Measurements from ENCODE around the gene FRMD4B.

The FRMD4B gene

DNA sequence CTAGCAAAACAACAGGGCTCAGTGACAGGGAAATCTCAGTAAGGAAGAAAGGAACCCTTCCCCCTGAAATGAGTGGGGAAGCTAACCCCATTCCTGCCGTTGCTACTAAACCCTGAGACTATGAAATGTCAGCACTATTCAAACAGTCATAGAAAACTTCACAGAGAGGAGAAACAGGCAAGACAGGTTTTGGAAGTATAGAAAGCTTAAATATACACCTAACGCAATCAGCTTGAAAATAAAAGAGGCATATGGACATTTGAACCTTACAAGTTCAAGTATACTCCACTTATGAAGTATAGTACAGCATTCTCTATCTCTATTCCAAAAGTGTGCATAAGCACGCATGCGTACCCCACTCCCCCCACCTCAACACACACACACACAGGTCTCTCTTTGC lies 17.6 kb upstream of the FRMD4B start:
- no peak for DNase-seq

DNA sequence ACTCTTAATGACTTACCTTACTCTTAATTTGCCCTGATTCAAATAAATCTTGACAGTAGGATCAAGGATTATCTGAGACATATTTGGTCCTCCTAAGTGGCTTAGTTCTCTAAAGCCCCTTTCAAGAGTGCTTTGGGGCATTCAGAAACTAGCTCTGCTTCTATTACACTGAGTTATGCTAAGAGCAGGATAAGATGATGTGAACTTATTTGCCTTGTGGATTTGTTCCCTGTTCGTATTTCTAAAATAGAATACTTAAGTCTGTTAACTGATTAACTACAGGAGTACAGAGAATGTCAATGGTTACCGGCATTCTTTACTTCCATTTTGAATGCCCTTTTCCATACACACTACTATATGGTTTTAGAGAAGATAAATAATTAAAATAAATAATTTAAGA lies 14.8 kb upstream of the FRMD4B start:
- no peak for DNase-seq

DNA sequence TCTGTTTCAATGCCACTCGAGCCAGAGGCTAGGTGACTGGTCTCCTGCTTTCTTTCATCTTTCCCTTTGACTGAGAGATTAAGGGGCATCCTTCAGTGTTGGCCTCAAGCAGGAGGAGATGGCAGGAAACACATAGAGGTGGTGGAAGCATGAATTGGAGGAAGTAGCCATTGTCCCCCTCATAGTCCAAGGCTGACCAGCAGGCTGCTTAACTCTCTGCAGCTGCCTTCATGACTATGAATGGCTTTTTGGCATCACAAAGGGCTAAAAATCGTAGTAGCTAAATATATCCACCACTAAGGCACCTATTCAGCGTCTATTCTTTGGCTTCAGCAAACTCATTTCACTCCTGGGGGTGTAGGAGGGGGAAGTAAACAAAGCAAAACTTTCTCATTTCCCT lies 7.0 kb upstream of the FRMD4B start:
- DNase-seq, result no peak

DNA sequence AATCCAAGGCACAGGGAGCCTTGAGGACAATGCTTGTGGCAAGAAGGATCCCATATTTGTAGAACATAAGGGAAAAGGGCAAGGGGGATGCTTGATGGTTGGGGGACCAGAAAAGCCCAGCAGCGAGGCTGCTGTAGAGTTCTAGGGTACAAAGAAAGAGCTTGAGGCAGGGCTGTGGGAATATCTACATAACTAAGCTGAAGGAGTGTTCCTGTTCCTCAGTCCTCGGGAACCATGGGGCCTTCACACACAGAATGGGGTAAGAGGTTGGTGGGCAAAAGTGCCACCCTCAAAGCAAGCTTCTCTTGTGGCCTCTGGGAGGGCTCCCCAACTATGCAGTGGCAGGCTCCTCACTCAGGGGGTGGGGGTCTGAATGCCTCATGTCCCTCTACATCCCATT lies 6.5 kb upstream of the FRMD4B start:
- DNase-seq, result no peak

DNA sequence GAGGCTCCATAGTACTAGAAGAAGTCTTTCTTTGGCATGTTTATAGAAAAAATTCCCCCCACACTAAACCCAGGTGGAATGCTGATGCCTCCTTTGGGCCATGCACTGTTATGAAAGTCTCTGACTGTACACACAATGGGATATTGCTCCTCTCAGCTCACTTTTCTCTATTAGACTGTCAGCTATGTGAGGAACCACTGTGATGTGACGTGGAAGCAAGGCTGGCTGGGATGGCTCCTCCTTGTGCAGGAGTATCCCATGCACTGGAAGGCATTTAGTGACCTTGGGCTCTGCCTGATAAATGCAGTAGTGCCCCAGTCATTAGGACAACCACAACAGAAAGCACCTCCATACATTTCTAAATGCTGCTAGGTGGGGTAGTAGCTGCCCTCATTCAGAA lies 5.7 kb upstream of the FRMD4B start:
- DNase-seq, result no peak

DNA sequence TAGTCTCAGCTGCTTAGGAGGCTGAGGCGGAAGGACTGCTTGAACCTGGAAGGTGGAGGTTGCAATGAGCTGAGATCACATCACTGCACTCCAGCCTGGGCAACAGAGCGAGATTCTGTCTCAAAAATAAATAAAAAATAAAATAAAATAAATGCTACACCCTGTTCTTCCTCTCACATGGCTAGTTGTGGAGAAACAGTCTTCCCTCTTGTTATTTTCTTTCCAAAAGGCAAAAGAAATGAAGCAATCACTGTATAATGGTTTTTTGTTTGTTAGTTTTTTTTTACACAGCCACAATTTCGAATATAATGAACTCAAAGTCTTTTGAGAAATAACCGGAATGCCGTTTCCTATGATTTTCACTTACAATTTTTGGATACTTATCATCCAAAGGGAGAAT lies 4.9 kb upstream of the FRMD4B start:
- DNase-seq, result no peak

DNA sequence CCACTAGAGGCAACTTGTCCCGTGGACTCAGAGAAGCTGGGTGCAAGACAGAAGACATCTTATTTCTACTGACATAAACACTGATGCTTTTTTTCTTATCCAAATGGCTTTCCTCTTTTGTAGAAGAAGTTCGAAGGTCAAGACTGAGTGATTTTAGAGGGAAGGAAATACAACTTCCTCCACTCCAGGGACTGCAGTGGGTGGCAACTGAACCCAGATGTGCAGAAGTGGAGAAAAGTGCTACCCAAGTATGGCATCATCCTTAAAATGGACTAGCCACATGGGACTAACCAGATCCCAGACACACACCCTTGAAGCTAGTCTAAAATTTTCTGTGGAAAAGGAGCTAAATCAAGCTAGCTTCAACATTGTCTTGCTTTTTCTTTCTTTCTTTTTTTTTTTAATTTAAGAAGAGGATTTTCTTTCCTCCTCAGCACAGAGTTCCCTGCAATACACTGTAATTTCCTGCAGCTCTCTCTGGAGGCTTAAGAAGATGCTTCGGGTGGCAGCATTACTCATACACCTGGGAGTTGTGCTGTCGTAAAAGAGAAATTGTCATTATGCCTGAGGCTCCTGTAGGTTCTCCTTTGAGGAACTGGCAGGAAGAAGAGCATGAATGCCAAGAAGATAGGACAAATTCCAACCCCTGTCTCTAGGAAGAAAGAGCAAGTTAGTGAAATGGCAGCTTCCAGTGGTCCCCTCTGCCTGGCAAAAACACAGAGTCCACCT lies 3.8 kb upstream of the FRMD4B start:
- no peak for DNase-seq

DNA sequence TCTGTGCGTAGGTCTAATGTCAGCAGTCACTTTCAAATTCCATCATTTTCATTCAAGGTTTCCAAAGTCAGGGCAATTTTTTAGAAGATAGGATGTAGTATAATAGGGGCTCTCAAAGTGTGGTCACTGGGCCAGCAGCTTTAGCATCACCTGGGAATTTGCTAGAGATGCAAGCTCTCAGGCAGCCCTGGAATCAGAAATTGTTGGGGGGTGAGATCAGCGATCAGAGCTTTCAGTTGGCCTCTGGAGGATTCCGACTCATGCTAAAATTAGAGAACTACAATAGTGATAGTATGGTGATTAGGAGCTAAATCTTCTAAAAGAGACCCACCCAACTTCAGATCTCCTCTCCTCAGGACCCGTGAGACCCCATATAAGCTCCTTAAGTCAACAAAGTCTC lies 2.4 kb upstream of the FRMD4B start:
- no peak for DNase-seq

DNA sequence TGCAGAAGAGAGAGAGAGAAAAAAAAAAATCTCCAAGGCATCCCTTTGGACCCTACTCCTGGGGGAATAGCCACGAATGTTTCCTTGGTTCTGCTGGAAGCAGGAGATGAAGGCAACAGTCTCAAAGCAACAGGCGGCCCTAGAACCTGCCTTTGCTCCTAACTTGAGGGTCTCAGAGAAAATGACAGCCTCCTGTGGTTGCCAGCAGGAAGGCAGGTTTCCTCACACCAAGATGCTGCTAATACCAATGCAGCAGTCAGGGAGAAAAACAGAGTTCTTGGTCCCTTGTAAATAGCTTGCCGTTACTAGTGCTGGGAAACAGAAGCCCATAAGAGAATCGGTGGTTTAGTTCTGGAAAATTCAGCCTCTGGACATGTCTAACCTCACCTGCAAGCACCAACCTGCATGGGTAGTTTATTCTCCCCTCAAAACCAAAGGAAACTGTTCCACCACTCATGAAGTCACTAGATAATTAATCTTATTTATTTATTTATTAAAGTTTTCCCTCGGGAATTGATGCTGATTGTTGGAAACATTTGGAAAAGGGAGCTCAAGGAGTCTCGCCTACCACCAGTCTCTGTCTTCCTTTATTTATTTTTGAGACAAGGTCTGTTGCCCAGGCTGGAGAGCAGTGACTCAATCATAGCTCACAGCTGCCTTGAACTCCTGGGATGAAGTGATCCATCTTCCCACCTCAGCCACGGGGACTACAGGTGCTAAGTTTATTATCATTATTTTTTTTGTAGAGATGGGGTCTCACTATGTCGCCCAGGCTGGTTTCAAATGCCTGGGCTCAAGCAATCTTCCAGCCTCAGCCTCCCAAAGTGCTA lies 883 bp upstream of the FRMD4B start:
- no peak for DNase-seq

DNA sequence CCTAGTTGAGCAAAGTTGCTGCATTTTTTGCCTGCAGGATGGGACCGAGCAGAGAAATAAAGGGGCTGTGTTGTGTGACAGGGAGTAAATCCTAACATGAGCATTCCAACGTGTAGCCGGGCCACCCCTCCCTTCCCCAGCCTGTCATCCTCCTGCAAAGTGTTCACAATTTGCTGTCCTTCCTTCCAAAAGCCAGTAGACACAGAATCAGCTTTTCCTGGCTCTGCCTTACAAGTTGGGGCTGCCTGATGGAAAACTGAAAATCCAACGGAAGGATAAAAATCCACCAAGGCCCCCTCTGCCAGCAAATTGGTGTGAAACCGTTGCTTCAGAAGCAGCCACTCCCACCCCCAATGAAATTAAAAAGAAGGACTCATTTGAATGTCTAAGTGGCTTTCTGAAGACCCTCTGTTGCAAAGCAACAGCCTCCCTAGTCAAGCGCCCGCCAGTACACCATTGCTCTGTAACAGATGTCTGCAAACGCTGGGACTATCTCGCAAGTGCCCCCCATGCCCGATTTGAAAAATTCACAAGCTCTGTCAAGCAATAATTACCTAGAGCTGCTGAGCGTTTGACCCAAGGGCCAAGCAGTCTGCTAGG lies 665 bp downstream of the FRMD4B start:
- no peak for DNase-seq

DNA sequence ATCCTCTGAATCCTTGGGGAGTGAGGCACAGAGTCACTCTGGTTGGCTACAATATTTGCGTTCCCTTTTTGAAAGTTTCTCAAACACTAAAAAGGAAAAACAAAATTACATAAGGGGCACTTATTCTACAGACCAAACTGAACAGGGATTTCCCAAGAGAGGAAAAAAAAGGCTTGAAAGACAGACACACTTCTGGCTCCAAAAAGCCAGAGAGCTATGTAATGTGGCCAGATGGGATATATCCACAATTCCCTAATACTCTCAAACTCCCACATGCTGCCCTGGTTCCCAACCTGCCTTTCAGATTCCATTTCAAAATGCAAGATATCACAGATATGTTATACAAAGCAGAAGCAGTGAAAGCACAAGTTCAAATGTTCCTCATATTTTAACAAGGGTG lies 1.6 kb downstream of the FRMD4B start:
- no peak for DNase-seq

DNA sequence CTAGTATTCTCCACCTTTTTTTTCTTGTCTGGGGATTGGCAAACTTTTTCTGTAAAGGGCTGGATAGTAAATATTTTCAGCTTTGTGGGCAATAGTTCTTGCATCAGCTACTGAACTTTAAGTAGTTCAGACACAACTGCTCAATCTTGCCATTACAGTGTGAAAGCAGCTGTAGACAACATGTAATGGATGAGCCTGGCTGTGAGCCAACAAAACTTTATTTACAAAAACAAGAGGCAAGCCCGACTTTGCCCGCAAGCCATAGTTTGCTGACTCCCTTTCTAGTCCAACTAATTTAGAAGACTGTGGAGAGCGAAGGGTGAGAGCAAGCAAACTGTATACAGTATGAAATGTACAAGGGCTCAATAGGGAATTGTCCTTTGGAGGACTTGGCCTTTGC lies 6.2 kb downstream of the FRMD4B start:
- no peak for DNase-seq

DNA sequence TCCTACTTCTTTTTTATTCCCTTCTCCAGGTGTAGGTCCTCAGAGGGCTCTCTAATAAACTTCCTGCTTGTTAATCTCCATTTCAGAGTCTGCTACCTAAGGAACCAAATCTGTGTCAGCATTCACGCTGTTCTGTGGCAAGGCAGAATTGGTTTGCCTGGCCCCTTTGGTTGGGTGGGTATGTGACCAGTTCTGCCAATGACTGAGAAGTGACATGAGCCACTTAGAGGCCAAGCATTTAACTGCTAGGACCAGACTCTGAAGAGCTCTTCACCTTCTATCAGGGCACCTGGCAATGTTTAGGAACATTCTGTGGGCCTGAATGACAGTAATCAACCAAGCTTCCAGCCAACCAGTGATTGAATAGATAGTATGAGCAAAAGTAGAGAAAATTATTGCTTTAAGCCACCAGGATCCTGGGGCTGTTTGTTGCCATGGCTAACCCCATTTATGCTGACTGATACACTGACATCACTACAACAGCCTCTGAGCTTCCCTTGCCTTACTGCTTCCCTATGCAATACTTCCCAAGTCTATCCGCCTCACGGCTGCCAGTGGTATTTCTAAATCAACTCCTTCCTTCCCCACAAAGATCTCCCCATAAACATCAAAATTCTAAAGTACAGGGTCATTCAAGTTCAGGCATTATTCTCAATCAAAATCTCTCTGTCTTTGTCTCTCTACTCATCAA lies 7.6 kb downstream of the FRMD4B start:
- DNase-seq, result no peak

DNA sequence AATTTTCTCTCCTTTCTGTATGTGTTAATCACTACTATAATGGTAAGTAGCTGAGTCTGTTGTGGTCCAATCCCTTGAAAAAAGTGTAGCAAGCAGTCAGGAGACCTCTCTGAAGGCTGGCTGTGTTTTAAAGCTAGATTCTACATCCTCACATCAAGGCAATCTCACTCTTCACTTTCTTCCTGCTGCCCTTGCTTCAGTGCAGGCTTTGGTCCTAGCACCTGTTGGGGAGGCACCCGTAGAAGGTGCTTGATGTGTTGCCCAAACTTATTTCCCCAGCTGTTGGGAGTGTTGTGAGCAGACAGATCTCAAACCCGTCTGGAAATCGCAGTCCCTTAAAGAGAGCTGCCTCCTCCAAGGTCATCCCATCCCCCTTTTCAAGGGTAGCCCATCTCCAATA lies 8.6 kb downstream of the FRMD4B start:
- DNase-seq, result no peak

DNA sequence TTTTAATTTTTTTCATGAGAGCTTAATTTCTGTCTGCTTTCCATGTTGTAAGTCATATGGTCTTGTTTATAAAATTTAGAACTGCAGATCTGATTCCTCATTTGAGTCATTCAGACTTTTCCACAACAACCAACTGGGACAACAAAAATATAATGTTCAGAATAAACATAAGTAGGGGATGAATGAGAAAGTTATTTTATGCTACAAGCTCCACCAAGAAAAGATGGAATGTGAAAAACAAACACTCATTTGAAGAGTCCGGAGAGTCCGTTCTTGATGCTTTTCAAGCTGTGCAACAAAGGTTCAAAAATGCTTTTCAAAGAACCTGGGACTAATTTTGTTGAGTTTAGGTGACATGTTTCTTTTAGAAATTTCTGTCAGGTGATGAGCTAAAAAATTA lies 9.2 kb downstream of the FRMD4B start:
- DNase-seq, result no peak

DNA sequence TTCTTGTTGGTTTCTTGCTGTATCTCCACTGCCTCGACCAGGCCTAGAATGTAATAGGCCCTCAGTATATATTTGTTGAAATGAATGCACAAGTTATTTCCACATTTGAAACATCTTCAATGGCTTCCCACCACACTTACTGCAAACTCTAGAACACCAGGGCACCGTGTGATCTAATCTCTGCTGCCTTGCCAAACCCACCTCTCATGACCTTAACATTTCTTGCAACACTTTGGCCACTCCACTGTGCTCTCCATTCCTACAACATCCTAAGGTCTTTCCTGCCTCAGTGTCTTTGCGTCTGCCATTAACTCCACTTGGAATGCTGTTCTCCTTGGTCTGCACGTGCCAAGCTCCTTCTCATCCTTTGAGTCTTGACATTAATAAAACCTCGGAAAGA lies 14.1 kb downstream of the FRMD4B start:
- no peak for DNase-seq

DNA sequence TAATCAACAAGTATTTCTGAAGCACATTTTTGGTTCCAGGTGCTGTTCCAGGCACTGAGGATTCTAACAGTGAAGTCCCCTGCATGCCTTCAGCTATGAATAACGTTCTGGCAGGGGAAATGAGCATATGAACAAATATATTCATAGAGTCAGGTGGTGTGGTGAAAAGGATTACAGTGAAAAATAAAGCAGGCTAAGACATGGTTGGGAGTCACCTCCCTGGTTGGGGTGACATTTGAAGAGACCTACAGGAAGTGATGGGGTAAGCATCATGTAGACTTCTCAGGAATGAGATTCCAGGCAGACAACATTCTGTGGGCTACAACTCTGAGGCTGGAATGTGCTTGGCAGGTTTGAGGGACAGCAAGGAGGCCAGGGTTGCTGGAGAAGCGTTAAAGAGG lies 15.0 kb downstream of the FRMD4B start:
- no peak for DNase-seq

DNA sequence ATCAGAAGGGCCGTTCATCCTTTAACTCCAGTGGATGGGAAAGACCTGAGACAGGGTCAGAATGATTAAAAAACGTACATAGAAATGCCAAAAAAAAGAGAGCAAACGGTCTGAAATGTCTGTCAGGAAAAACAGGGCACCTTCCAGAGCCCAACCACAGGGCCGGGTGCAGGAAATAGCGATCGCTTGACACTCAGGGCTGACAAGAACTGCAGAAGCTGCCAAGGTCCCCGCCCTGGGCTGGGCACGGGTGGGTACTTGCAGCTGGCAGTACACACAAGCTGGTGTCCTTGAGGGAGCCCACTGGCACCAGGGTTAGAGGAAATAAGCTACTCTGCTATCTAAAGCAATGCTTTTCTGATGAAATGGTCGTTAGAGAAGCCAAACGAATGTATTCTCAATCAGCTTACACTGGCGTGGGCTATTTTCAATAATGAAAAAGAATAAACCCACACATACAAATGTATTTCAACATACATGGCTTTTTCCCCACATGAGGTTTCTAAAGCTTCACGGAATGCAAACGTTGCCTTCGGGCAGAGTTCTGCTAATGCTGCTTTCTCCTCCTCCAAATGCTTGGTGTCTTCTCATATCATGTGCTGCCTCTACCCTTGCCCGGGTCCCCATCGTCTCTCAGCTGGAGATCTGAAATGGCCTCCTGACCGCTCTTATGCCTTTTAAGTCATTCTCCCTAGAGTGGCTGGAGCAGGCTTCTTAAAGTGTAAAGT lies 15.6 kb downstream of the FRMD4B start:
- peak; percentile 20 for DNase-seq

DNA sequence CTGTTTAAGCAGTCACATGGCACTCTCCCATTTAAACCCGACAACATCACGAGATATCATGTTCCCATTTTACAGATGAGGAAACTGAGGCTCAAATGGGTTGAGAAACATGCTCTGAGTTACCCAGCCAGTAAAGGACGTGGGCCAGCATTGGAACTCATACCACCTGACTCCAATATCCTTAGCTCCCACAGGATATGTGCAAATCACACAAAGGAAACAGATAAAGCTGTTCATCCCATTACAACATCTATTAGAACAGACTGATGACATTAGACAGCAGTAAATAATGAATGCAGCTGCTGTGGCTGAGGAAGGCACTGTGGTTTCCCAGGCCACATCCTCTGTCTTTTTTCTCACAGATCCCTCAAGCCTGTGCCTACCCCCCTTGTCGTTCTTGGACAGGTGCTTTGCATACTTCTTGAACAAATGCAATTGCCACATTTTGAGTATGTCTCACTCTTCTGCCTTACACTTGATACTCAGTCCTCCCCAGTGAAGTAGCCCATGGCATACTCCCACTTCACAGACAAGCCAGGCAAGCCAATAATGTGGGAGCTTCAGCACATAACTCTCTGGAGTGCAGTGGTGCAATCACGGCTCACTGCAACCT lies 17.7 kb downstream of the FRMD4B start:
- no peak for DNase-seq

DNA sequence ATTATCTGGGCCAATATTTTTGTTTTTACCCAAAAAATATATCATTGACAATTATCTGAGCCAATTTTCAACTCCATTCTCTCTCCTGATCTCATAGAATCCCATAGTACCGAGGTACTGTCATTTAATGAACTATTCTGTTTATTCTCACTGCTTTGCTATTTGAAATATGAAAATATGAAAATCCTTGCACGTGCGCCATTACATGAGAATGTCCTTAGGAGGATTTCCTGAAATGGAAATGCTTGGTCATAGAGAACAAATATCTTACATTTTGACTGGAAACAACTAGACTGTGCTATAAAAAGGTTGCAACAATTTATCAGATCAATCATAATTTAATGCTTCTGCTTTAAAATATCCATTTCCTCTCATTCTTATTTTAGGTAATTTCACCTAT lies 18.3 kb downstream of the FRMD4B start:
- DNase-seq, result no peak

DNA sequence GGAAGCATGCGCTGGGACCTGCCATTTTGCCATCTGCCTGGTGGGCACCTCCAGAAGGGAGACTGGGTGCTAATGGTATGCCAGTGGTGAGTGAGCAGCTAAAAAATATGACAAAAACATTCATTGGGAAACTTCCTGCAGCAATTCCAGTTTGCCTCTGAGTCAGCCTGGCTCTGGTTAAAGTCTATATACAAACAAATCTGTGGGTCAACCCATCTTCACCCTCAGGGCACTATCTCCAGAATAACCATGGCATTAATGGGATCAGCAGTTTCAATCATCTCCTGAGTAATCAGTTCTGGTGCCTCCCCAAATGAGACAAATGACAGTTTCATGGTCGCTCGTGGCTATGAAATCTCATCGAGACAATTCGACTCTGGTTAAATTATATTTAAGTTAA lies 21.5 kb downstream of the FRMD4B start:
- no peak for DNase-seq

DNA sequence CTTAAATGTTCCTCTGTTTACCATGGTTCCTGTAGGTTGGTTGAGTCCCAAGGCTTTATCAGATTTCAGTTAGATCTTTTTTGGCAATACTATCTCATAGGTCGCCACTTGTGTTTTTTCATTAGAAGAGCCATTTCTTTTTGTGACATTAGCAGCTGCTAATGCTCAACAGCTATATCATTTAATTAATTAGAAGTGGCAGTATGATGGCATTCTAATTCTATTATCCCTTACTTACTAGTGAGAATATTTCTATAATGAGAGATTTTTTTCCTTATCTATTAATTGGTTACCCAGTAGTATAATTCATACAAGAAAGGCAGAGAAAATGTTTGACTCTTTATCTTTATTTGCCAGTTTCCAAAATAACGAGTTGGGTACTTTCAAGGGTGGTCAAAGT lies 25.2 kb downstream of the FRMD4B start:
- no peak for DNase-seq

DNA sequence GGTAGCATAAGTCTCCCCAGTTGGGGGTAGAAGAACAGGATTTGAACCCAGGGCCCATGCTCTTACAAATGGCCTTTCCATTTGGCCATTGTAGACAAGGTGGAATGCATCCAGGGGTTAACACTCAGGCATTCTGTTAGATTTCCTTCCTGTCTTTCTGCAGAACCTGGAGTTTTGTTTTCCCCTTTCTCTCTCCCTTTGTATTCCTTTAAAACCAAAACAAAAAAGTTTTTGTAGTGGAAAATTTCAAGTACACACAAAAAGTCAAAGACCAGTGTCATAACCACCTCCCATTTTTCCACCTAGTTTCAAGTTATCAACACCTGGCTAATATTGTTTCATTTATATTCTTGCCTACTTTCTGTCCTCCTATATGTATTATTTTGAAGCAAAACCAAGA lies 26.0 kb downstream of the FRMD4B start:
- DNase-seq, result no peak

All from NCI-H2029 (cell line).